ENCODE results near the gene NOL11.

NOL11 gene

GRCh38 chr17:67730731-67731130 lies 13.0 kb downstream of the NOL11 start:
- Histone ChIP-seq H3K4me1 (ENCODE audit: control insufficient read depth in 1 of 2, insufficient read depth in 2 of 2, low read length in 2 of 2) (no peaks in the 10 kb centered on the region), H2AFZ (ENCODE audit: insufficient read depth, low read length, poor library complexity) (no peak overlapping the region), H4K91ac (ENCODE audit: low read depth, low read length) (no peak overlapping the region), H3K4ac (ENCODE audit: low read depth, low read length) (no peak overlapping the region), H3K27me3 (ENCODE audit: insufficient read depth, low read length) (no peaks in the 10 kb centered on the region), H2AK5ac (ENCODE audit: low read length) (no peak overlapping the region), H3K9me3 (ENCODE audit: insufficient read depth, low read depth, low read length) (no peaks in the 10 kb centered on the region), H3K36me3 (ENCODE audit: control insufficient read depth in 1 of 2, insufficient read depth in 2 of 2, low read length in 2 of 2) (peaks cover 21% of the 10 kb centered on the region in 2 experiments), H3K4me3 (ENCODE audit: low read depth, low read length) (no peak overlapping the region), H3K4me2 (ENCODE audit: low read length) (no peak overlapping the region), H3K14ac (ENCODE audit: low read length) (no peak overlapping the region), H3K23ac (ENCODE audit: low read length) (no peak overlapping the region), H2BK120ac (ENCODE audit: insufficient read depth, low read length, poor library complexity) (no peak overlapping the region), H3K18ac (ENCODE audit: low read length) (no peak overlapping the region), H4K8ac (ENCODE audit: low read depth, low read length) (no peak overlapping the region), H3K79me2 (ENCODE audit: control insufficient read depth, insufficient read depth, low read length, poor library complexity) (no peaks in the 10 kb centered on the region), H4K12ac (ENCODE audit: low read depth, low read length) (no peak overlapping the region), H3K27ac (ENCODE audit: low read depth, low read length) (no peak overlapping the region), H2BK5ac (ENCODE audit: low read depth, low read length, poor library complexity) (no peak overlapping the region), H3K79me1 (ENCODE audit: low read length) (no peaks in the 10 kb centered on the region), H3K9ac (ENCODE audit: low read length) (no peak overlapping the region), H2BK12ac (ENCODE audit: low read length) (no peak overlapping the region)
- WGBS (ENCODE audit: extremely low coverage, insufficient coverage, insufficient read length), result no CpG with 5 or more reads among the region's 7 CpGs
- peak; percentile 68 to 93 for DNase-seq

GRCh38 chr17:67733449-67733848 lies 15.7 kb downstream of the NOL11 start:
- no peak overlapping the region for H3K4ac ChIP-seq (ENCODE audit: low read depth, low read length)
- no peak overlapping the region for H2BK12ac ChIP-seq (ENCODE audit: low read length)
- DNase-seq, result no peak
- no peak overlapping the region for H2BK120ac ChIP-seq (ENCODE audit: insufficient read depth, low read length, poor library complexity)
- no peak overlapping the region for H3K4me2 ChIP-seq (ENCODE audit: low read length)
- no peaks in the 10 kb centered on the region for H3K79me1 ChIP-seq (ENCODE audit: low read length)
- no peaks in the 10 kb centered on the region for H3K9me3 ChIP-seq (ENCODE audit: insufficient read depth, low read depth, low read length)
- no peaks in the 10 kb centered on the region for H3K79me2 ChIP-seq (ENCODE audit: control insufficient read depth, insufficient read depth, low read length, poor library complexity)
- H2AK5ac ChIP-seq (ENCODE audit: low read length), result no peak overlapping the region
- H3K14ac ChIP-seq (ENCODE audit: low read length), result no peak overlapping the region
- peaks cover 16 to 20% of the 10 kb centered on the region in 2 experiments for H3K36me3 ChIP-seq (ENCODE audit: control insufficient read depth in 1 of 2, insufficient read depth in 2 of 2, low read length in 2 of 2)
- no peak overlapping the region for H4K12ac ChIP-seq (ENCODE audit: low read depth, low read length)
- no peak overlapping the region for H2BK5ac ChIP-seq (ENCODE audit: low read depth, low read length, poor library complexity)
- no peak overlapping the region for H3K9ac ChIP-seq (ENCODE audit: low read length)
- no peaks in the 10 kb centered on the region for H3K27me3 ChIP-seq (ENCODE audit: insufficient read depth, low read length)
- H3K18ac ChIP-seq (ENCODE audit: low read length), result no peak overlapping the region
- H2AFZ ChIP-seq (ENCODE audit: insufficient read depth, low read length, poor library complexity), result no peak overlapping the region
- H3K23ac ChIP-seq (ENCODE audit: low read length), result no peak overlapping the region
- H4K91ac ChIP-seq (ENCODE audit: low read depth, low read length), result no peak overlapping the region
- no CpG with 5 or more reads among the region's 2 CpGs for WGBS (ENCODE audit: extremely low coverage, insufficient coverage, insufficient read length)
- no peaks in the 10 kb centered on the region for H3K4me1 ChIP-seq (ENCODE audit: control insufficient read depth in 1 of 2, insufficient read depth in 2 of 2, low read length in 2 of 2)
- H3K4me3 ChIP-seq (ENCODE audit: low read depth, low read length), result no peak overlapping the region
- H3K27ac ChIP-seq (ENCODE audit: low read depth, low read length), result no peak overlapping the region
- H4K8ac ChIP-seq (ENCODE audit: low read depth, low read length), result no peak overlapping the region

GRCh38 chr17:67737145-67737544 lies 19.4 kb downstream of the NOL11 start:
- H3K79me1 ChIP-seq (ENCODE audit: low read length), result no peaks in the 10 kb centered on the region
- H3K14ac ChIP-seq (ENCODE audit: low read length), result no peak overlapping the region
- H3K9me3 ChIP-seq (ENCODE audit: insufficient read depth, low read depth, low read length), result no peaks in the 10 kb centered on the region
- H3K27me3 ChIP-seq (ENCODE audit: insufficient read depth, low read length), result no peaks in the 10 kb centered on the region
- no CpG with 5 or more reads among the region's 8 CpGs for WGBS (ENCODE audit: extremely low coverage, insufficient coverage, insufficient read length)
- H3K27ac ChIP-seq (ENCODE audit: low read depth, low read length), result no peak overlapping the region
- H3K36me3 ChIP-seq (ENCODE audit: control insufficient read depth in 1 of 2, insufficient read depth in 2 of 2, low read length in 2 of 2), result peaks cover 23 to 25% of the 10 kb centered on the region in 2 experiments
- H2BK120ac ChIP-seq (ENCODE audit: insufficient read depth, low read length, poor library complexity), result no peak overlapping the region
- no peak overlapping the region for H3K4me2 ChIP-seq (ENCODE audit: low read length)
- H3K23ac ChIP-seq (ENCODE audit: low read length), result no peak overlapping the region
- no peak overlapping the region for H3K4me3 ChIP-seq (ENCODE audit: low read depth, low read length)
- no peak for DNase-seq
- no peaks in the 10 kb centered on the region for H3K4me1 ChIP-seq (ENCODE audit: control insufficient read depth in 1 of 2, insufficient read depth in 2 of 2, low read length in 2 of 2)
- H2AK5ac ChIP-seq (ENCODE audit: low read length), result no peak overlapping the region
- H3K79me2 ChIP-seq (ENCODE audit: control insufficient read depth, insufficient read depth, low read length, poor library complexity), result no peaks in the 10 kb centered on the region
- H4K12ac ChIP-seq (ENCODE audit: low read depth, low read length), result no peak overlapping the region
- no peak overlapping the region for H2BK5ac ChIP-seq (ENCODE audit: low read depth, low read length, poor library complexity)
- H2BK12ac ChIP-seq (ENCODE audit: low read length), result no peak overlapping the region
- no peak overlapping the region for H3K9ac ChIP-seq (ENCODE audit: low read length)
- no peak overlapping the region for H3K4ac ChIP-seq (ENCODE audit: low read depth, low read length)
- H4K91ac ChIP-seq (ENCODE audit: low read depth, low read length), result no peak overlapping the region
- no peak overlapping the region for H2AFZ ChIP-seq (ENCODE audit: insufficient read depth, low read length, poor library complexity)
- no peak overlapping the region for H3K18ac ChIP-seq (ENCODE audit: low read length)
- H4K8ac ChIP-seq (ENCODE audit: low read depth, low read length), result no peak overlapping the region

- H4K91ac ChIP-seq (ENCODE audit: low read depth, low read length), result no peak overlapping the region
- no peaks in the 10 kb centered on the region for H3K79me1 ChIP-seq (ENCODE audit: low read length)
- peaks cover 33 to 34% of the 10 kb centered on the region in 2 experiments for H3K36me3 ChIP-seq (ENCODE audit: control insufficient read depth in 1 of 2, insufficient read depth in 2 of 2, low read length in 2 of 2)
- no peak overlapping the region for H3K4me2 ChIP-seq (ENCODE audit: low read length)
- H3K23ac ChIP-seq (ENCODE audit: low read length), result no peak overlapping the region
- H4K12ac ChIP-seq (ENCODE audit: low read depth, low read length), result no peak overlapping the region
- no peak overlapping the region for H2BK12ac ChIP-seq (ENCODE audit: low read length)
- no peak overlapping the region for H3K4me3 ChIP-seq (ENCODE audit: low read depth, low read length)
- DNase-seq, result no peak
- no peak overlapping the region for H3K14ac ChIP-seq (ENCODE audit: low read length)
- no peak overlapping the region for H3K18ac ChIP-seq (ENCODE audit: low read length)
- H2BK120ac ChIP-seq (ENCODE audit: insufficient read depth, low read length, poor library complexity), result no peak overlapping the region
- H3K27ac ChIP-seq (ENCODE audit: low read depth, low read length), result no peak overlapping the region
- H4K8ac ChIP-seq (ENCODE audit: low read depth, low read length), result no peak overlapping the region
- H3K4ac ChIP-seq (ENCODE audit: low read depth, low read length), result no peak overlapping the region
- H2AK5ac ChIP-seq (ENCODE audit: low read length), result no peak overlapping the region
- no peaks in the 10 kb centered on the region for H3K4me1 ChIP-seq (ENCODE audit: control insufficient read depth in 1 of 2, insufficient read depth in 2 of 2, low read length in 2 of 2)
- no peak overlapping the region for H2BK5ac ChIP-seq (ENCODE audit: low read depth, low read length, poor library complexity)
- H3K79me2 ChIP-seq (ENCODE audit: control insufficient read depth, insufficient read depth, low read length, poor library complexity), result no peaks in the 10 kb centered on the region
- no CpG with 5 or more reads among the region's 2 CpGs for WGBS (ENCODE audit: extremely low coverage, insufficient coverage, insufficient read length)
- no peaks in the 10 kb centered on the region for H3K27me3 ChIP-seq (ENCODE audit: insufficient read depth, low read length)
- H2AFZ ChIP-seq (ENCODE audit: insufficient read depth, low read length, poor library complexity), result no peak overlapping the region
- H3K9ac ChIP-seq (ENCODE audit: low read length), result no peak overlapping the region
- no peaks in the 10 kb centered on the region for H3K9me3 ChIP-seq (ENCODE audit: insufficient read depth, low read depth, low read length)
Observed at GRCh38 chr17:67742025-67742424, 24.3 kb downstream of the NOL11 start.

Measured in trophoblast cell (in vitro differentiated cells and primary cell).